NCI-H226 (cell line): ENCODE results near the gene TTC28.

Experiments used
- DNase-seq: peaks from one replicate; pipeline ENCODE4 v3.0.0-alpha.2; 2015

The TTC28 gene

GRCh38 chr22:28015676-28016601 is 663.7 kb downstream of the TTC28 start:
- no peak for DNase-seq

- no peak for DNase-seq
Observed at GRCh38 chr22:28015046-28015425, 664.6 kb downstream of the TTC28 start.

GRCh38 chr22:28014211-28015045 is 665.2 kb downstream of the TTC28 start:
- DNase-seq = no peak

- DNase-seq = no peak
Observed at GRCh38 chr22:28013611-28014010, 666.0 kb downstream of the TTC28 start.

- no peak for DNase-seq
Observed at GRCh38 chr22:28012832-28013460, 666.7 kb downstream of the TTC28 start.

GRCh38 chr22:28009272-28009827 is 670.3 kb downstream of the TTC28 start:
- peak; percentile 9 for DNase-seq

GRCh38 chr22:28008649-28009048 is 671.0 kb downstream of the TTC28 start:
- DNase-seq = no peak

- no peak for DNase-seq
Observed at GRCh38 chr22:28008056-28008455, 671.6 kb downstream of the TTC28 start.

- DNase-seq = no peak
Observed at GRCh38 chr22:28006271-28006670, 673.4 kb downstream of the TTC28 start.

- DNase-seq = no peak
Observed at GRCh38 chr22:28005513-28005912, 674.1 kb downstream of the TTC28 start.

GRCh38 chr22:28004021-28004420 is 675.6 kb downstream of the TTC28 start:
- DNase-seq = no peak

- no peak for DNase-seq
Observed at GRCh38 chr22:28002863-28003565, 676.6 kb downstream of the TTC28 start.

- DNase-seq = no peak
Observed at GRCh38 chr22:28002181-28002700, 677.4 kb downstream of the TTC28 start.

- no peak for DNase-seq
Observed at GRCh38 chr22:28001171-28001835, 678.3 kb downstream of the TTC28 start.

GRCh38 chr22:28000361-28000760 is 679.3 kb downstream of the TTC28 start:
- DNase-seq = no peak

GRCh38 chr22:27999876-28000275 is 679.8 kb downstream of the TTC28 start:
- no peak for DNase-seq

- DNase-seq = no peak
Observed at GRCh38 chr22:27998511-27999410, 680.9 kb downstream of the TTC28 start.

- DNase-seq = no peak
Observed at GRCh38 chr22:27997538-27997937, 682.1 kb downstream of the TTC28 start.

- no peak for DNase-seq
Observed at GRCh38 chr22:27996981-27997380, 682.7 kb downstream of the TTC28 start.

- no peak for DNase-seq
Observed at GRCh38 chr22:27996529-27996925, 683.1 kb downstream of the TTC28 start.
